Heart left ventricle (tissue), 16 donors: ENCODE results near the gene ENAM. TPM values are rescaled to one million over a fixed set of nuclear protein-coding genes. Genes with fewer than 3 reads are reported as not detected.
"Not testable (repeated sequence)": the region's sequence is repeated elsewhere in the genome, so short reads cannot be mapped to it uniquely, and the experiment has no call there.

ENCODE experiments used
- ATAC-seq, 4 donors: fragments of 200-7000 bp; cut with Tn5 transposase; one replicate each; pipeline ENCODE4 v1.9.1; 2020 to 2022; ENCODE audit warnings: moderate library complexity in 4 of 4, mild to moderate bottlenecking in 3 of 4, moderate number of reproducible peaks in 1 of 4
- DNase-seq, 5 donors: peaks; one replicate each; pipeline ENCODE4 v3.0.0-alpha.2; 2020
- H3K27ac ChIP-seq, 12 donors: fragments of 200-600 bp; sonication (generic) in 4 of 12; one replicate each; pipeline versions ENCODE4 v1.5.0 to v1.8.0; 2016 to 2022; ENCODE audit warnings: mild to moderate bottlenecking in 2 of 12
- H3K27me3 ChIP-seq, 9 donors: fragments of 200-600 bp; sonication (generic) in 2 of 9; one replicate each; pipeline versions ENCODE4 v1.5.1 to v1.8.0; 2016 to 2022; ENCODE audit warnings: mild to moderate bottlenecking in 3 of 9
- H3K36me3 ChIP-seq, 9 donors: fragments of 200-600 bp; sonication (generic) in 2 of 9; one replicate each; pipeline versions ENCODE4 v1.5.0 to v1.8.0; 2018 to 2022; ENCODE audit warnings: mild to moderate bottlenecking in 2 of 9
- H3K4me1 ChIP-seq, 12 donors: fragments of 200-600 bp; sonication (generic) in 4 of 12; one replicate each; pipeline versions ENCODE4 v1.5.0 to v1.8.0; 2016 to 2022; ENCODE audit warnings: mild to moderate bottlenecking in 3 of 12
- H3K4me3 ChIP-seq, 12 donors: fragments of 200-600 bp; sonication (generic) in 4 of 12; one replicate each; pipeline versions ENCODE4 v1.5.0 to v1.8.0; 2017 to 2022; ENCODE audit warnings: mild to moderate bottlenecking in 9 of 12, moderate library complexity in 4 of 12
- H3K9me3 ChIP-seq, 12 donors: fragments of 200-600 bp; sonication (generic) in 4 of 12; one replicate each; pipeline versions ENCODE4 v1.5.0 to v1.8.0; 2016 to 2022; ENCODE audit warnings: mild to moderate bottlenecking in 1 of 12
- CTCF ChIP-seq, 12 donors: fragments of 200-600 bp; sonication (generic) in 4 of 12; IDR thresholded peaks; one replicate each; pipeline versions ENCODE4 v1.5.0 to v1.8.0; 2018 to 2022; ENCODE audit warnings: antibody characterized with exemption in 12 of 12, mild to moderate bottlenecking in 5 of 12
- POLR2A ChIP-seq, 2 donors: fragments of 450-650 bp; IDR thresholded peaks; one replicate each; pipeline ENCODE4 v1.6.1; 2017; ENCODE audit warnings: antibody characterized with exemption in 2 of 2, mild to moderate bottlenecking in 2 of 2, moderate library complexity in 2 of 2
- WGBS, 4 donors: extraction: QIAGEN DNeasy Blood & Tissue Kit in 2 of 4; methylation state at CpG; one replicate each; pipeline versions ENCODE4 v1.1.5 to v1.1.7; 2013 to 2018; 5-methylcytosine and 5-hydroxymethylcytosine counted together
- intact Hi-C, 10 donors: fragments of 100-400 bp; cut with DNase I; formaldehyde crosslinking; loops; one replicate each; pipeline versions ENCODE4 v1.11.1 to v1.14.2; 2022
- polyA plus RNA-seq, 2 donors: library from polyadenylated mRNA; stranded (reverse); fragments of 200-250 nt; gene quantifications; one replicate each; pipeline ENCODE4 v1.2.3, GENCODE V29; 2013
- total RNA-seq, 9 donors: library from RNA; depleted of rRNA in 2 of 9; stranded (reverse); fragments of >200 nt in 2 of 9; fragmentation: NEBNext Ultra II Directional in 3 of 9; extraction: Animal tissue kit (Norgen Biotek cat#: 25700) in 3 of 9; gene quantifications; one replicate each; pipeline versions ENCODE4 v1.1.0 to v1.2.4, GENCODE V29; 2016 to 2023
- donor health status: ischemic (EF 13 %, LVEDD 7.1; RV severe dilation, severe dysfunction).
- donor health status: healthy with polysubstance abuse.
- donor health status: DM: no; HTN: yes; CAD: no.
- donor health status: DM: no; HTN: no; CAD: no.
- donor health status: ischemic (EF 25% LVEDD 6.9; RV normal size, moderate dysfunction).
- donor health status: ischemic (EF 25% LVEDD 5.7; RV mildly dilated, moderate dysfunction).
- donor health status: healthy.
- donor health status: DM: yes; HTN: yes; CAD: no.
- donor health status: ischemic (EF 35%, LVEDD 5.7; RV mildly dilated, moderate dysfunction).
- donor health status: nonischemic (EF 11% LVEDD 7.7; RV severe dilation, severe dysfunction).
- donor health status: DM: yes; HTN: yes; CAD: no.
- donor health status: PGD.
- donor health status: ischemic (EF 29% LVEDD 5.4; RV normal size, mild dysfunction).
- donor health status: nonischemic (EF 23%, LVEDD 6.1; RV moderate dilation, normal function).

Gene ENAM
- total and polyA plus RNA-seq, 11 donors = 0.98 to 16.0 (median 6.8) TPM

- H3K4me1 ChIP-seq = no peaks in the 10 kb centered on the region
- no peak overlapping the region for H3K4me3 ChIP-seq
- ATAC-seq (no peak), DNase-seq (no peak)
- H3K36me3 ChIP-seq = no peaks in the 10 kb centered on the region
- no peaks in the 10 kb centered on the region for H3K27me3 ChIP-seq
- H3K27ac ChIP-seq = no peak overlapping the region
- intact Hi-C loops = no loop called here
- no peaks in the 10 kb centered on the region for H3K9me3 ChIP-seq
- 88 to 96% (median 90%) methylated on average over 6 of the region's 6 CpGs for WGBS, 4 donors
- TF ChIP-seq CTCF (IDR thresholded peaks at IDR 0.05) (no peak), POLR2A (IDR thresholded peaks at IDR 0.05) (no peak)
Observed at GRCh38 chr4:70676554-70677090, 48.1 kb downstream of the ENAM start.

- Histone ChIP-seq H3K4me3 (no peak overlapping the region), H3K9me3 (no peaks in the 10 kb centered on the region), H3K27ac (no peak overlapping the region), H3K36me3 (no peaks in the 10 kb centered on the region), H3K4me1 (no peaks in the 10 kb centered on the region), H3K27me3 (no peaks in the 10 kb centered on the region)
- intact Hi-C loops = no loop called here
- 84 to 90% (median 87%) methylated on average over 1 of the region's 1 CpG for WGBS, 4 donors
- TF ChIP-seq POLR2A (IDR thresholded peaks at IDR 0.05) (no peak), CTCF (IDR thresholded peaks at IDR 0.05) (no peak)
- DNase-seq (no peak), ATAC-seq (no peak)
Observed at GRCh38 chr4:70678383-70678999, 49.9 kb downstream of the ENAM start.

- TF ChIP-seq POLR2A (IDR thresholded peaks at IDR 0.05) (no peak), CTCF (IDR thresholded peaks at IDR 0.05) (no peak)
- no peak overlapping the region for H3K4me3 ChIP-seq
- ATAC-seq (no peak), DNase-seq (no peak)
- no peaks in the 10 kb centered on the region for H3K9me3 ChIP-seq
- no peaks in the 10 kb centered on the region for H3K36me3 ChIP-seq
- no peaks in the 10 kb centered on the region for H3K4me1 ChIP-seq
- H3K27ac ChIP-seq = no peak overlapping the region
- intact Hi-C loops = no loop called here
- no peaks in the 10 kb centered on the region for H3K27me3 ChIP-seq
Observed at GRCh38 chr4:70680934-70681333, 52.4 kb downstream of the ENAM start.

- TF ChIP-seq POLR2A (IDR thresholded peaks at IDR 0.05) (no peak), CTCF (IDR thresholded peaks at IDR 0.05) (no peak)
- Histone ChIP-seq H3K4me3 (no peak overlapping the region), H3K27me3 (no peaks in the 10 kb centered on the region), H3K9me3 (no peaks in the 10 kb centered on the region), H3K4me1 (no peaks in the 10 kb centered on the region), H3K36me3 (no peaks in the 10 kb centered on the region), H3K27ac (no peak overlapping the region)
- ATAC-seq = no peak
- intact Hi-C loops = no loop called here
- no peak for DNase-seq
Observed at GRCh38 chr4:70681704-70682103, 53.2 kb downstream of the ENAM start.

- H3K9me3 ChIP-seq, intact Hi-C loops, H3K27me3 ChIP-seq, H3K36me3 ChIP-seq, DNase-seq, H3K27ac ChIP-seq, H3K4me1 ChIP-seq, H3K4me3 ChIP-seq, ATAC-seq: not testable (repeated sequence)
- WGBS, 4 donors = 84 to 88% (median 85%) methylated on average over 3 of the region's 3 CpGs
Observed at GRCh38 chr4:70682142-70682541, 53.6 kb downstream of the ENAM start.
